ENCODE results near the gene STRIP1. TPM values are rescaled to one million over a fixed set of nuclear protein-coding genes. Genes with fewer than 3 reads are reported as not detected.

Gene STRIP1
- total RNA-seq = 102 TPM

- peak; percentile 88 for DNase-seq
Measured at GRCh38 chr1:110034451-110035235, at the start of gene STRIP1. TSS of gene STRIP1 (plus strand) at chr1:110034624. CDS start at chr1:110034638, 14 bp downstream.

- DNase-seq = no peak
Measured at GRCh38 chr1:109985247-109986053, 49.0 kb upstream of the STRIP1 start.

GRCh38 chr1:109986054-109986444 lies 48.4 kb upstream of the STRIP1 start:
- DNase-seq = no peak

GRCh38 chr1:109988349-109988914 lies 46.0 kb upstream of the STRIP1 start:
- no peak for DNase-seq

GRCh38 chr1:109989506-109990301 lies 44.7 kb upstream of the STRIP1 start:
- DNase-seq = no peak

- DNase-seq = no peak
Measured at GRCh38 chr1:109990302-109990653, 44.1 kb upstream of the STRIP1 start.

- DNase-seq = no peak
Measured at GRCh38 chr1:109991400-109991925, 43.0 kb upstream of the STRIP1 start.

GRCh38 chr1:109993885-109994284 lies 40.5 kb upstream of the STRIP1 start:
- DNase-seq = no peak

- no peak for DNase-seq
Measured at GRCh38 chr1:109994654-109995053, 39.8 kb upstream of the STRIP1 start.

- DNase-seq = no peak
Measured at GRCh38 chr1:109995536-109995935, 38.9 kb upstream of the STRIP1 start.

GRCh38 chr1:109996476-109996875 lies 37.9 kb upstream of the STRIP1 start:
- DNase-seq = no peak

GRCh38 chr1:109997204-109997866 lies 37.1 kb upstream of the STRIP1 start:
- no peak for DNase-seq

GRCh38 chr1:109997867-109998229 lies 36.6 kb upstream of the STRIP1 start:
- no peak for DNase-seq

GRCh38 chr1:110002695-110003094 lies 31.7 kb upstream of the STRIP1 start:
- no peak for DNase-seq

GRCh38 chr1:110003747-110004428 lies 30.5 kb upstream of the STRIP1 start:
- peak; percentile 41 for DNase-seq

GRCh38 chr1:110004583-110004982 lies 29.8 kb upstream of the STRIP1 start:
- DNase-seq = no peak

GRCh38 chr1:110005971-110006370 lies 28.5 kb upstream of the STRIP1 start:
- DNase-seq = no peak

- no peak for DNase-seq
Measured at GRCh38 chr1:110006516-110006915, 27.9 kb upstream of the STRIP1 start.

GRCh38 chr1:110007046-110007830 lies 27.2 kb upstream of the STRIP1 start:
- DNase-seq = no peak

- no peak for DNase-seq
Measured at GRCh38 chr1:110008971-110009565, 25.4 kb upstream of the STRIP1 start.
